B cell (primary cell): ENCODE data around the gene VPS37C. TPM values are rescaled to one million over a fixed set of nuclear protein-coding genes. Genes with fewer than 3 reads are reported as not detected.

Experiments used
- ATAC-seq: fragments of 200-7000 bp; cut with Tn5 transposase; one replicate; pipeline ENCODE4 v1.10.0; 2021; ENCODE audit warnings: low read depth, mild to moderate bottlenecking, moderate number of reproducible peaks, moderate library complexity
- CTCF ChIA-PET: fragments of 350-600 bp; sonication (Branson Sonifier 250); formaldehyde crosslinking; loops from one replicate; lab custom pipeline; 2021; ENCODE audit warnings: antibody characterized with exemption, inconsistent platforms; lab: Charles Lee
- POLR2A ChIA-PET: fragments of 350-600 bp; sonication (Branson Sonifier 250); formaldehyde crosslinking; loops from one replicate; lab custom pipeline; 2021; ENCODE audit warnings: antibody characterized with exemption; lab: Charles Lee
- DNase-seq: peaks from one replicate; pipeline ENCODE4 v3.0.0; 2013
- H2AFZ ChIP-seq: 2 replicates; pipeline ENCODE4 v1.6.1; 2012; ENCODE audit warnings: mild to moderate bottlenecking, low read depth, low read length; ENCODE audit not compliant: insufficient read depth, poor library complexity, severe bottlenecking
- H3K27ac ChIP-seq, 2 donors: 1 replicate in 1 of 2; 2 replicates in 1 of 2; pipeline ENCODE4 v1.5.1; 2012 to 2013; ENCODE audit warnings: low read length in 2 of 2, mild to moderate bottlenecking in 2 of 2, moderate library complexity in 1 of 2
- H3K27me3 ChIP-seq, 4 experiments: fragments of 200-600 bp in 1 of 4; sonication (generic) in 1 of 4; replicated peaks in 1 of 4; 1 replicate in 2 of 4; 2 replicates in 2 of 4; pipeline versions ENCODE4 v1.6.1 to v1.7.0; 2013 to 2016; ENCODE audit warnings: low read length in 3 of 4, mild to moderate bottlenecking in 2 of 4, mixed read lengths in 1 of 4, moderate library complexity in 1 of 4; ENCODE audit not compliant: insufficient read depth in 4 of 4, control insufficient read depth in 3 of 4; ENCODE audit errors: control extremely low read depth in 1 of 4
- H3K36me3 ChIP-seq, 2 experiments: replicated peaks in 1 of 2; 1 replicate in 1 of 2; 2 replicates in 1 of 2; pipeline versions ENCODE4 v1.6.1 to v1.7.1; 2013; ENCODE audit warnings: low read length in 1 of 2; ENCODE audit not compliant: insufficient read depth in 2 of 2, control insufficient read depth in 1 of 2; ENCODE audit errors: control extremely low read depth in 1 of 2, extremely low read depth in 1 of 2
- H3K4me1 ChIP-seq, 2 donors: fragments of 200-600 bp in 1 of 2; sonication (generic) in 1 of 2; 1 replicate in 1 of 2; 2 replicates in 1 of 2; pipeline versions ENCODE4 v1.5.1 to v1.6.1; 2013 to 2017; ENCODE audit warnings: low read length in 2 of 2; ENCODE audit not compliant: control insufficient read depth in 2 of 2, insufficient read depth in 2 of 2
- H3K4me2 ChIP-seq: replicated peaks from 2 replicates; pipeline ENCODE3; 2012; ENCODE audit warnings: mild to moderate bottlenecking, low read depth, low read length; ENCODE audit not compliant: poor library complexity, severe bottlenecking
- H3K4me3 ChIP-seq, 5 experiments: fragments of 200-600 bp in 1 of 5; sonication (generic) in 1 of 5; 1 replicate in 3 of 5; 2 replicates in 2 of 5; pipeline versions ENCODE4 v1.5.1 to v1.7.0; 2011 to 2016; ENCODE audit warnings: low read length in 4 of 5, mild to moderate bottlenecking in 4 of 5, low read depth in 2 of 5, control low read depth in 1 of 5, moderate library complexity in 1 of 5; ENCODE audit not compliant: insufficient read depth in 1 of 5; ENCODE audit errors: control extremely low read depth in 1 of 5, extremely low read depth in 1 of 5
- H3K79me2 ChIP-seq: fragments of 200-600 bp; sonication (generic); one replicate; pipeline ENCODE4 v1.6.0; 2016; ENCODE audit warnings: low read length; ENCODE audit not compliant: control insufficient read depth, insufficient read depth
- H3K9ac ChIP-seq: fragments of 200-600 bp; sonication (generic); 2 replicates; pipeline ENCODE4 v1.6.1; 2017; ENCODE audit warnings: mild to moderate bottlenecking, low read length, moderate library complexity
- H3K9me3 ChIP-seq, 3 donors: one replicate each; pipeline versions ENCODE4 v1.6.1 to v1.7.1; 2013; ENCODE audit warnings: low read length in 2 of 3; ENCODE audit not compliant: control insufficient read depth in 2 of 3, insufficient read depth in 1 of 3; ENCODE audit errors: control extremely low read depth in 1 of 3
- H4K20me1 ChIP-seq: 2 replicates; pipeline ENCODE4 v1.6.0; 2012; ENCODE audit warnings: mild to moderate bottlenecking, low read length; ENCODE audit not compliant: insufficient read depth, control insufficient read depth, poor library complexity, severe bottlenecking
- H3K27ac Mint-ChIP-seq: one replicate; pipeline ENCODE4 v1.8.0; 2021; ENCODE audit warnings: mixed read lengths
- H3K27me3 Mint-ChIP-seq: one replicate; pipeline ENCODE4 v1.8.0; 2021; ENCODE audit warnings: mixed read lengths
- H3K4me1 Mint-ChIP-seq: one replicate; pipeline ENCODE4 v1.8.0; 2021; ENCODE audit warnings: mixed read lengths
- H3K4me3 Mint-ChIP-seq: one replicate; pipeline ENCODE4 v1.8.0; 2021; ENCODE audit warnings: mixed read lengths
- H3K9me3 Mint-ChIP-seq: one replicate; pipeline ENCODE4 v1.8.0; 2022; ENCODE audit warnings: mixed read lengths; ENCODE audit not compliant: insufficient read depth
- CTCF ChIP-seq: fragments of 200-600 bp; IDR thresholded peaks from one replicate; pipeline ENCODE4 v1.8.0; 2022; ENCODE audit warnings: antibody characterized with exemption, mild to moderate bottlenecking
- EZH2 ChIP-seq: IDR thresholded peaks from 2 replicates; pipeline ENCODE4 v1.6.1; 2012; ENCODE audit warnings: borderline replicate concordance, low read depth, mild to moderate bottlenecking, moderate library complexity, low read length; ENCODE audit not compliant: insufficient read depth, poor library complexity, severe bottlenecking
- WGBS: methylation state at CpG from one replicate; pipeline ENCODE4 v1.1.5; 2013; ENCODE audit warnings: missing lambda C conversion rate; ENCODE audit not compliant: insufficient coverage; 5-methylcytosine and 5-hydroxymethylcytosine counted together
- intact Hi-C: fragments of 100-400 bp; cut with micrococcal nuclease; formaldehyde crosslinking; loops from one replicate; pipeline ENCODE4 v1.10.0; 2022
- polyA plus RNA-seq: library from polyadenylated mRNA; depleted of rRNA; stranded (reverse); fragments of >200 nt; gene quantifications from 2 replicates; pipeline ENCODE4 v1.2.3, GENCODE V29; 2012
- total RNA-seq, 2 donors: library from RNA; stranded (reverse); fragments of 120-200 nt in 1 of 2; gene quantifications; 1 replicate in 1 of 2; 2 replicates in 1 of 2; pipeline versions ENCODE4 v1.2.3 to v1.2.4, GENCODE V29; 2013 to 2022

The VPS37C gene
- total and polyA plus RNA-seq, 2 donors (not counting 1 experiment from before 2014, with no cell fraction given), result 6.4 to 20.1 TPM

- POLR2A ChIA-PET, result no interaction called here
- Mint-ChIP-seq H3K27me3 (peaks cover 23% of the 10 kb centered on the region), H3K9me3 (no peaks in the 10 kb centered on the region), H3K27ac (no peak overlapping the region), H3K4me3 (no peak overlapping the region), H3K4me1 (no peaks in the 10 kb centered on the region)
- WGBS, result 75% methylated on average over 8 of the region's 12 CpGs
- no peak overlapping the region for H3K4me2 ChIP-seq
- H2AFZ ChIP-seq, result no peak overlapping the region
- CTCF ChIA-PET, result interaction anchor here (0.9 kb wide), 1 partner anchor 363 kb away, joined by 3 read pairs; no protein-coding TSS in a partner anchor
- no peak for DNase-seq
- no peaks in the 10 kb centered on the region for H4K20me1 ChIP-seq
- H3K4me3 ChIP-seq, result no peak overlapping the region
- no peak overlapping the region for H3K9ac ChIP-seq
- H3K79me2 ChIP-seq, result no peaks in the 10 kb centered on the region
- H3K36me3 ChIP-seq, result no peaks in the 10 kb centered on the region
- ATAC-seq, result no peak
- peaks cover 0 to 3% (median 3%) of the 10 kb centered on the region in 3 donors for H3K9me3 ChIP-seq
- TF ChIP-seq CTCF, result no peak
- no peak for TF ChIP-seq EZH2
- no peak overlapping the region for H3K27ac ChIP-seq
- intact Hi-C loops, result no loop called here
- peaks cover 0 to 3% (median 0%) of the 10 kb centered on the region in 4 experiments for H3K27me3 ChIP-seq
- H3K4me1 ChIP-seq, result no peaks in the 10 kb centered on the region
Observed at GRCh38 chr11:61193596-61193995, 32.4 kb upstream of the VPS37C start.

GRCh38 chr11:61189933-61190332 is 28.7 kb upstream of the VPS37C start:
- no peaks in the 10 kb centered on the region for H4K20me1 ChIP-seq
- H3K79me2 ChIP-seq, result no peaks in the 10 kb centered on the region
- ATAC-seq, result no peak
- no peak overlapping the region for H3K4me2 ChIP-seq
- no peaks in the 10 kb centered on the region for H3K36me3 ChIP-seq
- no peak overlapping the region for H3K4me3 Mint-ChIP-seq
- intact Hi-C loops, result no loop called here
- H3K9me3 Mint-ChIP-seq, result no peaks in the 10 kb centered on the region
- DNase-seq, result no peak
- 85% methylated on average over 6 of the region's 8 CpGs for WGBS
- H3K4me1 Mint-ChIP-seq, result peaks cover 3% of the 10 kb centered on the region
- TF ChIP-seq CTCF (no peak), EZH2 (no peak)
- no peaks in the 10 kb centered on the region for H3K27me3 ChIP-seq
- peaks cover 0 to 3% (median 3%) of the 10 kb centered on the region in 3 donors for H3K9me3 ChIP-seq
- CTCF ChIA-PET, result interaction anchor here (1.3 to 6.5 kb wide), 4 partner anchors 61 to 362 kb away, joined by 3 to 80 read pairs (median 30); partner anchors contain the start of gene CD6
- no peak overlapping the region for H3K9ac ChIP-seq
- no peak overlapping the region for H3K27ac ChIP-seq
- no peak overlapping the region for H3K4me3 ChIP-seq
- H2AFZ ChIP-seq, result no peak overlapping the region
- H3K27me3 Mint-ChIP-seq, result peaks cover 13% of the 10 kb centered on the region
- POLR2A ChIA-PET, result no interaction called here
- H3K27ac Mint-ChIP-seq, result no peak overlapping the region
- no peaks in the 10 kb centered on the region for H3K4me1 ChIP-seq
